ENCODE results near the gene LLPH. TPM values are rescaled to one million over a fixed set of nuclear protein-coding genes. Genes with fewer than 3 reads are reported as not detected.

The LLPH gene
- polyA plus RNA-seq, 1 of the 3 experiments (the other 2 are of a cell fraction) = 7.4 TPM

- 95% methylated on average over 2 of the region's 2 CpGs for WGBS (ENCODE audit: low lambda C conversion rate)
- H3K4me1 ChIP-seq (ENCODE audit: control insufficient read depth in 1 of 2, insufficient read depth in 2 of 2, low read depth in 1 of 2, low read length in 1 of 2) = no peaks in the 10 kb centered on the region
- H2AFZ ChIP-seq (ENCODE audit: low read depth) = no peak overlapping the region
- DNase-seq = no peak
- peaks cover 58 to 82% of the 10 kb centered on the region in 2 experiments for H3K36me3 ChIP-seq (replicated peaks in 1 of 2; ENCODE audit: control insufficient read depth in 1 of 2, insufficient read depth in 2 of 2, low read length in 1 of 2)
- no peaks in the 10 kb centered on the region for H4K20me1 ChIP-seq (ENCODE audit: insufficient read depth)
- no peak for TF ChIP-seq RFX5 (IDR thresholded peaks at IDR 0.05; ENCODE audit: low read length)
- no peak for TF ChIP-seq TCF12 (IDR thresholded peaks at IDR 0.05)
- no peak for TF ChIP-seq GABPA (IDR thresholded peaks at IDR 0.05; ENCODE audit: low read depth)
- no peak for TF ChIP-seq NRF1 (IDR thresholded peaks at IDR 0.05; ENCODE audit: low read depth, low read length)
- no peak for TF ChIP-seq NFIC (IDR thresholded peaks at IDR 0.05; ENCODE audit: borderline replicate concordance)
- TF ChIP-seq REST (IDR thresholded peaks at IDR 0.05; ENCODE audit: low read depth, low read length) = no peak
- no peak for TF ChIP-seq RAD21 (IDR thresholded peaks at IDR 0.05; ENCODE audit: low read length)
- TF ChIP-seq, protein P1, sequence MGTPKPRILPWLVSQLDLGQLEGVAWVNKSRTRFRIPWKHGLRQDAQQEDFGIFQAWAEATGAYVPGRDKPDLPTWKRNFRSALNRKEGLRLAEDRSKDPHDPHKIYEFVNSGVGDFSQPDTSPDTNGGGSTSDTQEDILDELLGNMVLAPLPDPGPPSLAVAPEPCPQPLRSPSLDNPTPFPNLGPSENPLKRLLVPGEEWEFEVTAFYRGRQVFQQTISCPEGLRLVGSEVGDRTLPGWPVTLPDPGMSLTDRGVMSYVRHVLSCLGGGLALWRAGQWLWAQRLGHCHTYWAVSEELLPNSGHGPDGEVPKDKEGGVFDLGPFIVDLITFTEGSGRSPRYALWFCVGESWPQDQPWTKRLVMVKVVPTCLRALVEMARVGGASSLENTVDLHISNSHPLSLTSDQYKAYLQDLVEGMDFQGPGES (IDR thresholded peaks at IDR 0.05; ENCODE audit: low read depth, low read length) = no peak
- TF ChIP-seq, protein P2, sequence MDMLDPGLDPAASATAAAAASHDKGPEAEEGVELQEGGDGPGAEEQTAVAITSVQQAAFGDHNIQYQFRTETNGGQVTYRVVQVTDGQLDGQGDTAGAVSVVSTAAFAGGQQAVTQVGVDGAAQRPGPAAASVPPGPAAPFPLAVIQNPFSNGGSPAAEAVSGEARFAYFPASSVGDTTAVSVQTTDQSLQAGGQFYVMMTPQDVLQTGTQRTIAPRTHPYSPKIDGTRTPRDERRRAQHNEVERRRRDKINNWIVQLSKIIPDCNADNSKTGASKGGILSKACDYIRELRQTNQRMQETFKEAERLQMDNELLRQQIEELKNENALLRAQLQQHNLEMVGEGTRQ (IDR thresholded peaks at IDR 0.05; ENCODE audit: borderline replicate concordance, low read depth, low read length) = no peak
- TF ChIP-seq FOSL2 (IDR thresholded peaks at IDR 0.05; ENCODE audit: borderline replicate concordance, low read depth) = no peak
- no peak for TF ChIP-seq MAX (IDR thresholded peaks at IDR 0.05; ENCODE audit: low read depth)
- TF ChIP-seq USF1 (IDR thresholded peaks at IDR 0.05; ENCODE audit: borderline replicate concordance, low read depth) = no peak
- no peak for TF ChIP-seq MXI1 (IDR thresholded peaks at IDR 0.05; ENCODE audit: low read depth, low read length)
- ChIA-PET POLR2A (no interaction called here), CTCF (no interaction called here)
- H3K4me2 ChIP-seq = no peak overlapping the region
- H3K27ac ChIP-seq (ENCODE audit: low read depth in 2 of 2, low read length in 1 of 2) = no peak overlapping the region
- peaks cover 16% of the 10 kb centered on the region; the same call in 1 of the 2 replicates for H3K79me2 ChIP-seq (ENCODE audit: insufficient read depth)
- no peak overlapping the region for H3K4me3 ChIP-seq (ENCODE audit: low read depth in 2 of 2, low read length in 1 of 2)
- no peak overlapping the region for H3K9ac ChIP-seq
- H3K27me3 ChIP-seq (ENCODE audit: insufficient read depth) = no peaks in the 10 kb centered on the region
- peaks cover 38% of the 10 kb centered on the region for H3K9me3 ChIP-seq
- H3F3A ChIP-seq (replicated peaks; ENCODE audit: insufficient read depth) = peaks cover 20% of the 10 kb centered on the region
- no peaks in the 10 kb centered on the region for H3K9me2 ChIP-seq
Observed at GRCh38 chr12:66139328-66139727, 8.8 kb upstream of the LLPH start.

Data from SK-N-SH (cell line).